GM12872 (cell line): Measurements from ENCODE around the gene TUFT1.

Experiments used
- CTCF ChIP-seq: IDR thresholded peaks from 3 replicates; pipeline ENCODE4 v1.5.1; 2011; ENCODE audit warnings: low read depth, mild to moderate bottlenecking, low read length, moderate library complexity; ENCODE audit not compliant: insufficient read depth

The TUFT1 gene

GRCh38 chr1:151540021-151540981 is at the start of gene TUFT1:
Gene TUFT1, plus strand, starts transcription at chr1:151540309. Its CDS starts 58 bp downstream, at chr1:151540367.
- TF ChIP-seq CTCF = no peak

GRCh38 chr1:151491641-151492040 is 48.5 kb upstream of the TUFT1 start:
- TF ChIP-seq CTCF = no peak

GRCh38 chr1:151492120-151492519 is 48.0 kb upstream of the TUFT1 start:
- TF ChIP-seq CTCF = no peak

DNA sequence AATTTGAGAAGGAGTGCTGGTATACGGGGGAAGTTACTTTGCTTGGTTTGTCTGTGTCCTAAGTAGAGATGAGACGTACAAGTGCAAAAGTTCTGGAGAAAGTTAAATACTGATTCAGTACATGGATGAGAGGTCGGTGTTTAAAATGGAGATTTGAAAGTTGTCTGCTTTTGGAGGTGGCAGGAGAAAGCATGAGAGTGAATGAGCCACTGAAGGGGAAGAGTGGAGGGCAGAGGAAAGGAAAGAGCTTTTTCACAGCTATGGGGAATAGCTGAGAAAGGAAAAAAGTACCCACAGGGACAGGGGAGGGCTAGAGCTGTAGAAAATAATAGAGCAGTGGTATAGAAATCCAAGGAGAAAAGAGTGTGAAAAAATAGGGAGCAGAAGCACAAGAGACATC is 47.1 kb upstream of the TUFT1 start:
- TF ChIP-seq CTCF = no peak

GRCh38 chr1:151494741-151495281 is 45.3 kb upstream of the TUFT1 start:
- TF ChIP-seq CTCF = no peak

- no peak for TF ChIP-seq CTCF
Observed at GRCh38 chr1:151495316-151495715, 44.8 kb upstream of the TUFT1 start.

DNA sequence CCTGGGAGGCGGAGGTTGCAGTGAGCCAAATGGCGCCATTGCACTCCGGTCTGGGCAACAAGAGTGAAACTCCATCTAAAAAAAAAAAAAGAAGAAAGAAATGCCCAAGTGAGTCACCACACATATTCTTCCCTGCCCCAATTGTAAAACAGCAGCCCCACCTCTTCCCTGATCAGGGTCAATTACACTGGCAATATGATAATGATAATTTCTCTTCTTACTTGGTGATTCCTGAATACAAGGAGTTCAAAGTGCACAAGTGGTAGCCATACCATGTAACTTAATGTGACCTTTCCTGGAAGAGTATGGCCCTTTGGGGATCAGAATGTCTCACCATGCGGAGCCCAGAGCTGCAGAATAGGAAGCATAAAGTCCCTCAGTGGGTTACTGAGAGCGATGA is 40.7 kb upstream of the TUFT1 start:
- TF ChIP-seq CTCF = no peak
